ENCODE data around the gene TTC3.

GRCh38 chr21:37168666-37169065 lies 95.6 kb downstream of the TTC3 start:
- TF ChIP-seq CTCF (IDR thresholded peaks at IDR 0.05; ENCODE audit: low read length) (no peak), EZH2 (optimal IDR thresholded peaks at IDR 0.05; ENCODE audit: low read depth, low read length) (no peak), EZH2phosphoT487 (IDR thresholded peaks at IDR 0.05; ENCODE audit: low read length) (no peak)

Measured in MM.1S (cell line).